Fibroblast of lung (primary cell): ENCODE data around the gene PLCG2. TPM values are rescaled to one million over a fixed set of nuclear protein-coding genes. Genes with fewer than 3 reads are reported as not detected.

ENCODE experiments used
- DNase-seq, 2 donors: peaks; one replicate each; pipeline versions ENCODE4 v3.0.0 to v3.0.0-alpha.2; 2010; ENCODE audit warnings: low read depth in 2 of 2
- H2AFZ ChIP-seq: 2 replicates; pipeline ENCODE4 v1.5.1; 2012; ENCODE audit warnings: low read length, control low read depth, inconsistent platforms
- H3K27ac ChIP-seq: 2 replicates; pipeline ENCODE4 v1.5.1; 2011; ENCODE audit warnings: low read length, control low read depth; ENCODE audit not compliant: insufficient read depth
- H3K27me3 ChIP-seq: 2 replicates; pipeline ENCODE4 v1.5.1; 2011; ENCODE audit warnings: mild to moderate bottlenecking, low read length; ENCODE audit not compliant: control insufficient read depth, insufficient read depth
- H3K36me3 ChIP-seq: 2 replicates; pipeline ENCODE4 v1.5.1; 2011; ENCODE audit warnings: low read length; ENCODE audit not compliant: control insufficient read depth, insufficient read depth
- H3K4me1 ChIP-seq: 2 replicates; pipeline ENCODE4 v1.5.1; 2011; ENCODE audit warnings: low read length; ENCODE audit not compliant: control insufficient read depth, insufficient read depth; ENCODE audit errors: extremely low read depth
- H3K4me2 ChIP-seq: 2 replicates; pipeline ENCODE4 v1.5.1; 2011; ENCODE audit warnings: low read length, control low read depth; ENCODE audit not compliant: insufficient read depth; ENCODE audit errors: extremely low read depth
- H3K4me3 ChIP-seq, 4 experiments: fragments of 200-600 bp in 1 of 4; sonication (generic) in 1 of 4; replicated peaks in 1 of 4; 2 replicates each; pipeline ENCODE4 v1.5.1; 2011 to 2016; ENCODE audit warnings: low read length in 4 of 4, low read depth in 3 of 4, mild to moderate bottlenecking in 3 of 4, control low read depth in 2 of 4, inconsistent platforms in 1 of 4, mixed read lengths in 1 of 4; ENCODE audit not compliant: insufficient read depth in 1 of 4; ENCODE audit errors: control extremely low read depth in 1 of 4
- H3K79me2 ChIP-seq: 2 replicates; pipeline ENCODE4 v1.5.1; 2012; ENCODE audit warnings: mild to moderate bottlenecking, low read length, inconsistent platforms; ENCODE audit not compliant: control insufficient read depth, insufficient read depth
- H3K9ac ChIP-seq: 2 replicates; pipeline ENCODE4 v1.5.1; 2011; ENCODE audit warnings: mild to moderate bottlenecking, low read length, control low read depth; ENCODE audit not compliant: insufficient read depth
- H3K9me3 ChIP-seq: 2 replicates; pipeline ENCODE4 v1.5.1; 2012; ENCODE audit warnings: low read depth, low read length; ENCODE audit not compliant: control insufficient read depth, insufficient read depth
- H4K20me1 ChIP-seq: 2 replicates; pipeline ENCODE4 v1.5.1; 2011; ENCODE audit warnings: low read length; ENCODE audit not compliant: control insufficient read depth, insufficient read depth; ENCODE audit errors: extremely low read depth
- CTCF ChIP-seq, 2 donors: IDR thresholded peaks in 1 of 2; conservative IDR thresholded peaks in 1 of 2; 1 replicate in 1 of 2; 2 replicates in 1 of 2; pipeline ENCODE4 v1.5.1; 2011 to 2012; ENCODE audit warnings: low read length in 2 of 2, control low read depth in 1 of 2, inconsistent platforms in 1 of 2, low read depth in 1 of 2, mild to moderate bottlenecking in 1 of 2
- EZH2 ChIP-seq: IDR thresholded peaks from 2 replicates; pipeline ENCODE4 v1.5.1; 2012; ENCODE audit warnings: low read length, control low read depth, mild to moderate bottlenecking; ENCODE audit errors: missing control alignments
- polyA plus RNA-seq, 2 donors: library from polyadenylated mRNA; depleted of rRNA in 1 of 2; stranded (reverse) in 1 of 2; unstranded in 1 of 2; fragments of >200 nt; gene quantifications; 2 replicates each; pipeline ENCODE4 v1.2.1, GENCODE V29; 2011 to 2012; ENCODE audit warnings: missing spikeins in 1 of 2
- total RNA-seq: library from RNA; depleted of rRNA; stranded (reverse); fragments of >200 nt; gene quantifications from 2 replicates; pipeline ENCODE4 v1.2.1, GENCODE V29; 2014

The PLCG2 gene
- total and polyA plus RNA-seq, 2 donors (not counting 1 experiment from before 2014, with no cell fraction given): 0.53 to 0.66 TPM

GRCh38 chr16:82010649-82011048, 231.6 kb downstream of the PLCG2 start:
- TF ChIP-seq EZH2: no peak
- TF ChIP-seq CTCF (conservative IDR thresholded peaks at IDR 0.05 in 1 of 2, IDR thresholded peaks at IDR 0.05 in 1 of 2; ENCODE audit: low read depth in 1 of 2, low read length in 2 of 2): no peak
- H3K9me3 ChIP-seq: no peaks in the 10 kb centered on the region
- H3K36me3 ChIP-seq: no peaks in the 10 kb centered on the region
- H3K4me1 ChIP-seq: no peaks in the 10 kb centered on the region
- H3K27ac ChIP-seq: no peak overlapping the region
- H3K4me3 ChIP-seq: peak overlapping the region in 1 of 4 experiments; percentile 50
- H3K27me3 ChIP-seq: no peaks in the 10 kb centered on the region
- H3K79me2 ChIP-seq: no peaks in the 10 kb centered on the region
- H2AFZ ChIP-seq: no peak overlapping the region
- no peak overlapping the region for H3K4me2 ChIP-seq
- DNase-seq: no peak
- H4K20me1 ChIP-seq: no peaks in the 10 kb centered on the region
- H3K9ac ChIP-seq: no peak overlapping the region

GRCh38 chr16:82011199-82011641, 232.1 kb downstream of the PLCG2 start, which contains the start of gene SDR42E1:
SDR42E1 (minus strand) TSS chr16:82011470; CDS start chr16:82000858, 10,612 bp downstream.
- H2AFZ ChIP-seq: no peak within 1 kb of the TSS

More at GRCh38 chr16:82011199-82011641, 232.1 kb downstream of the PLCG2 start, which contains the start of gene SDR42E1:
- Histone ChIP-seq H3K4me3 (peak within 1 kb of the TSS in 2 of 4 experiments; percentile 17 to 50), H3K27ac (no peak within 1 kb of the TSS), H3K4me1 (no peaks in the 10 kb centered on the region), H4K20me1 (no peaks in the 10 kb centered on the region), H3K9me3 (no peaks in the 10 kb centered on the region), H3K27me3 (no peaks in the 10 kb centered on the region), H3K4me2 (no peak within 1 kb of the TSS), H3K9ac (no peak within 1 kb of the TSS), H3K79me2 (no peaks in the 10 kb centered on the region), H3K36me3 (no peaks in the 10 kb centered on the region)
- TF ChIP-seq CTCF (conservative IDR thresholded peaks at IDR 0.05 in 1 of 2, IDR thresholded peaks at IDR 0.05 in 1 of 2; ENCODE audit: low read depth in 1 of 2, low read length in 2 of 2): no peak
- no peak for TF ChIP-seq EZH2
- DNase-seq: peak; percentile 10 to 27

Other genes with a start within 250 kb of the PLCG2 start
- 0.77 and 1.8 TPM in 2 replicates for gene SDR42E1, start 232.2 kb downstream of the PLCG2 start, total RNA-seq
- 0.62 and 1.0 TPM in 2 replicates for gene SDR42E1, start 232.2 kb downstream of the PLCG2 start, polyA plus RNA-seq